Stimulated activated CD8-positive, alpha-beta memory T cell treated with anti-CD3 and anti-CD28 coated beads, Interleukin-7, amount 100 ng/mL, for 24 hours (primary cell): ENCODE measurements around the gene GPC6.
"Not testable (repeated sequence)": the region's sequence is repeated elsewhere in the genome, so short reads cannot be mapped to it uniquely, and the experiment has no call there.

Experiments
- DNase-seq: peaks from one replicate; pipeline ENCODE4 v3.0.0-alpha.2; 2020; ENCODE audit warnings: low read depth

Gene GPC6

GRCh38 chr13:94328381-94329041, 1101.9 kb downstream of the GPC6 start:
- DNase-seq = no peak

GRCh38 chr13:94329277-94329676, 1102.7 kb downstream of the GPC6 start:
- DNase-seq = no peak

- DNase-seq = no peak
Measured at GRCh38 chr13:94329754-94330551, 1103.3 kb downstream of the GPC6 start.

GRCh38 chr13:94330552-94331071, 1104.0 kb downstream of the GPC6 start:
- no peak for DNase-seq

- DNase-seq = no peak
Measured at GRCh38 chr13:94331281-94331680, 1104.7 kb downstream of the GPC6 start.

GRCh38 chr13:94332359-94333096, 1105.9 kb downstream of the GPC6 start:
- DNase-seq = no peak

GRCh38 chr13:94333131-94333820, 1106.7 kb downstream of the GPC6 start:
- DNase-seq = no peak

GRCh38 chr13:94335761-94336526, 1109.3 kb downstream of the GPC6 start:
- DNase-seq = no peak

GRCh38 chr13:94339116-94339687, 1112.6 kb downstream of the GPC6 start:
- no peak for DNase-seq

- no peak for DNase-seq
Measured at GRCh38 chr13:94342436-94343242, 1116.0 kb downstream of the GPC6 start.

GRCh38 chr13:94343243-94343585, 1116.6 kb downstream of the GPC6 start:
- no peak for DNase-seq

GRCh38 chr13:94343687-94344086, 1117.1 kb downstream of the GPC6 start:
- not testable (repeated sequence) for DNase-seq

- DNase-seq = no peak
Measured at GRCh38 chr13:94344126-94344818, 1117.7 kb downstream of the GPC6 start.

GRCh38 chr13:94345374-94346195, 1119.0 kb downstream of the GPC6 start:
- DNase-seq = no peak

- no peak for DNase-seq
Measured at GRCh38 chr13:94346261-94347019, 1119.8 kb downstream of the GPC6 start.

- DNase-seq = no peak
Measured at GRCh38 chr13:94351292-94351990, 1124.8 kb downstream of the GPC6 start.

GRCh38 chr13:94352057-94352456, 1125.5 kb downstream of the GPC6 start:
- DNase-seq = no peak
